Measurements from ENCODE around the gene ATG5.

Gene ATG5

DNA sequence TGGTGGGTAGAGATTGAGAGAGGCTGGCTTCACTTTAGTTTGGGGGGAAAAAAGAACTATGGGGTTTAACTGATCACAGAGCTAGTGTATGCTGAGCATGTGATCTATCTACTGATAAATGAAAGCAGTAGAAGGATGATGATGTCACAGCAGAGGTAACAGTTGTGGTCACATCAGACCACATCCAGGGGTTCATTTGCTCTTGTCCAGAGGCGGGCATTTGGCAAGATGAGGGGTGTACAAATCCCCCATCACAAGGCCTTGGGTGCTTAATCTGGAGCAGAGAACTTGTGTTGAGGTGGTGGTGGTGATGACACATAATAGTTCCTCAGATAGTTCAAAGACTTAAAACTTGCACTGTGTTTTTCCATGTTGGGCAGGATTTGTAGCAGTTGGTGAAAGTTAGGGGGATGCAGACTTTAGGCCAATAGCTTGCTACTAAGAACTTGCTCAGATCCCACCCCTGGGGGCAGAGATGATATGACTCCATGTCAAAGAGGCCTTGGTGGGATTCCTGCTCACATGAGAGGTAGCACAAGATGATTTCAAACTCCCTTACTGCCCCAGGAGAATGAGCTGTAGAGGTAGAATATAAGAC, 176.0 kb downstream of the ATG5 start:
- no peak for DNase-seq

DNA sequence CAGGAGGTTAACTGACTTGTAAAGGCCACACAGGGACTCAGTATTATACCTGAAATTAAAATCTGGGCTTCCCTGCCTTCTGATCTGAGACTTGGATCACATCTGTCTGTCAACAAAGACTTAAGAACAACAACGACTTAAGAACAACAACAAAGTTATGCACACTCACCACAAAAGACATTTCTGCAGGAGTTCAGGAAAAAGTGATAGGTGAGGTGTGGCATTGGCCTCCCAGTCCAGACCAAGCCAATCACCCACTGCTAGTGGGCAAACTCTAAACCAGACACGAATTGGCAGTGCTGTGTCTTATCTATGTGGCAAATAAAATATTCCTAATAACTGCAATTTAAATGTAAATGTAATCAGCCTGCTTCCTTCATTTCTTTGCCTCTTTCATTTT, 178.1 kb downstream of the ATG5 start:
- no peak for DNase-seq

DNA sequence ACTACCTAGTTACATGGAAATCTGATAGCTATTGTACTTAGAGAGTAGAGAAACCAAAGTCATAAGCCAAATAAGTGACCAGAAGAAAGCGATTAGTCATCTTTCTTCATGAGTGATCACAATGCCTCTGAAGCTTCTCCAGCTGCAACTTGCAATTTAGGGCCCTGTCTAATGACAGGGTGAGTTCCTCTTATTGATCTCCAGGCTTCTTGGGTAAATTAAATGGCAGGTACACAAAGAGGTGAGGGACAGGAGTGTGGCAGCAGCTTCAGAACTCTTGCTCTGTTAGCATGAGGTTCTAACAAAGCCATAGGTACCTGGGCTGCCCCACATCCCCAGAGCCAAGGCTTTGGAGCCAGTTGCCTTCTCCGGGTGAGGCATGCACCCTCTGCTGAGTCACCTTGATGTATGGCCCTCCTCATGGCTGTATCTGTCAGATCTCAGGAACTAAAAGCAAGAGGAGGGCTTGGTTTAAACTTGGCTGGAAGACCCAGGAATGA, 178.7 kb downstream of the ATG5 start:
- DNase-seq = no peak

DNA sequence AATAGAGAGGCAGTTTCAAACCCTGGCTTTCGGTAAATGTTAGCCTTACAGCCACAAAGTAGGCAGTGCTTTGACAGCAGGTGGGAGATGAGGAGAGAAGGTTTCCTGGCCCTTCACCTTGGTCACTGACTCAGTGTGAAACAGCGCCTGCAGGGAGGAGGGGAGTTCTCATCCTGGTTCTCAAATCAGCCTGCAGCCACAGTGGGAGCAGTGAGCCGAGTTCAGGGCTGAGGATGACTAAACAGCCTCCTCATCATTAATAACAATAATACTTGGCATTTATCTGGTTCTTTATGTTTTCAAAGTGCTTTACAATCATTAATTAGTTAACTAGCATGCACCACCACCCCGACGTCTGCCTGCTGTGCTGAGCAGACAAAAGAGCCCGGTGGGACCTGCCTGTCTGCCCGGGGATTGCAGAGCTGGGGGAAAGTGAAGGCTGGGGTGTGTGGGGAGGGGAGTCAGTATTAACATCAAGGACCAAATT, 179.8 kb downstream of the ATG5 start:
- DNase-seq = no peak

DNA sequence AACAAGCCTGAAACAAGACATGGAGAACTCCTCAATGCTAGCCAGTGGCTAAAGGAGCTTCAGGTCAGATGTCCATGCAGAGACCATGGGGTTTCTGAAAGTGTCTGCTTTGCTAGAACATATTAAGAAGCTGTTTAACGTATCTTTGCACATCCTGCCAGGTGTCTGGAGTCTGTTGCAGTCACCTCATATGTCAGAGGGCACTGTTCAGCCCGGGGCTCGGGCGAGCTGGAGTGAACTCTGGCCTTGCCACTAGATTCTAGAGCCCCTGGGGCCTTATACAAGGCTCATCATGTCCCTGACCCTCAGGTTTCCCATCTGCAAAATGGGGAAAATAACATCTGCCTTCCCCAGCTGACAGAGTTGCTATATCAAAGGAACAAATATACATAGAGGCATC, 180.4 kb downstream of the ATG5 start:
- DNase-seq = no peak

DNA sequence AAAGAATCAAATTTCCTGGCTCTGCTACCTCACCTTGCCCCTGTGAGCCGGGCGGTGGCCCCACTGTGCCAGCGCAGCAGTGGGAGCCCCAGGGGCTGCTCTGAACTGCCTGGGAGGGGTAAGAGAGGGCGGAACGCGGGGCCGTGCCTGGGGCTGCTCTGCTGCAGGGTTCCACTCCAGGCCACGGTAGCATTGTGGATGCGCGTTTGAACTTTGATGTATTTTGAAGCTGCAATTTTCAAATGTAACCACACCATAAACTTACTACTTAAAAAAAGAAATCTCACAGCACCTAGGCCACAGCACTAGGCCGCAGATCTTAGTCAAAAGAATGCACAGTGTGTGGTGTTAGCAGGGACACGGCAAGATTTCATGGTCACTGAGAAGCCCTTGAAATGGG, 181.9 kb downstream of the ATG5 start:
- DNase-seq = no peak

DNA sequence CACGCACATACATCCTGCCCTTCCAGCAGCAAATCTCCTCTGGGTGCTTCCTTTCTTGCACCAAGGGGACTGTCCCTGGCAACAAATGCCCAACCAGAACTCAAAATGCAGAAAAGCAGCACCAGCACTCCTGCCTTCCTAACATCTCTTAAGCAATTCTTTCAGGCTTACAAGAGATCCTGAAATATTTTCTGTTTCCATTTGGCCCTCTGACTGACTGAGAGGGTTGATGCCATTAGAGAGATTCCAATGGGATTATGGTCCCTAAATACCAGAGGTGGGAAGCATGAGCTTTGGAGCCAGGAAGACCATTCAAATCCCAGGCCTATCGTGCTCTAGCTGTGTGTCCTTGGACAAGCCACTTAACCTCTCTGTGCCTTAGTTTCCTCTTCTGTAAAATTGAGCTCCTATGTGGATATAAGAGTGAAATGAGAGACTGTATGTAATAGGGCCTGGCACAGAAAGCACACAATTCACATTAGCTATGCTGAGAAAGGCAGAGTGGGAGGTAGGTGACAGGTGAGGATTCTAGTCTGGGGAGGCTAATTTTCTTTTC, 182.6 kb downstream of the ATG5 start:
- no peak for DNase-seq

DNA sequence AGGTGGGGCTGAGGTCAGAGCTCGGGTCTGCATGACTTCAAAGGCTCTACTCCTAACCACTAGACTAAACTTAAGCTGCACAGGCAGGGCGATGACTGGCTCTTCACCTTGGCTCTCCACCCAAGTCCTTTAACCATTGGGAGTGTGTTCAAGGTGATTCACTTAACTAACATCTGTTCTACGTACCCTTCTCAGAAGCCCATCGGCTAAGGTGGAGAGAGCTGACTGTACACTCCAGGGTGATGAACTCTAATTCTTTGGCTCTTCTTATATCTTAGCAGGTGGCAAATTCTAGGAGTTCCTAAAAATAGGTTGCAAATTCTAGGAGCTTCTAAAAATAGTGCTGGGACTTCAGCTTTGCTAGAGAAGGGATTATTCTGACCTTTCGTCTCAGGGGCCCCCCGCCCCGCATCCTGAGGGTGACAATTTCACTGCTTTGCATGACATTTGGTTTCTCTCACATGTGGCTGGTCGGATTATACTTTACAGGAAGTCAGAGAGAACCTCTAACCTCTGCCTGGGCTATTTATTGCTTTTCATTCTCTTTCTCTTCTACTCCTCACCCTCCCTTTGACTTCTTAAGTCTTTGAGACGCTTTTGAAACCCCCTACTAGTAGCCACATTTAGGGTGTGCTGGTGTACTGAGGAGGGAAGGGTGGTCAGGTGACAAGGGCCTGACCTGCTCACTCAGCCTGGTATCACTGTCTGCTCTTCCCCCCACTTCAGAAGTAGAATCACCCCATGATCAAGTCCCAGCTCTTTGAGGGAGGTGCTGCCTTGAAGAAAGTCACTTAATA, 183.9 kb downstream of the ATG5 start:
- no peak for DNase-seq

DNA sequence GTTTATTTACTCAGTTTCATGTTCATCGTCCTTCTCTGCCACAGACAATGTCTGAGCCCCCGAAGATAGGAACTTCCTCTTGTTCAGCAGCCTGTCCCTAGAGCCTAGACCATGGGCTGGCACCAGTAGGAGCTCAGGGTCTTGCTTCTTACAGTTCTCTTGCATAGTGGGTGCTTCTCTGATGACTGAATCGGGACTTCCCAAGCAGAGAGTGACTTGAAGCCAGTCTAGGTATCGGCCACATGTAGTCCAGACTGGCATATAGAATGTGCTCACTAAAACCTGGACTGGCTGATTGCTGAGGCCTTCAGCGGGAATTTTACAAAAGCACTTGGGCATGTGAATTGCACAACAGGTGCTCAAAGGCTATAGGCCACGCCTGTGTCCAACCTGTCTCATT, 187.4 kb downstream of the ATG5 start:
- DNase-seq = no peak

DNA sequence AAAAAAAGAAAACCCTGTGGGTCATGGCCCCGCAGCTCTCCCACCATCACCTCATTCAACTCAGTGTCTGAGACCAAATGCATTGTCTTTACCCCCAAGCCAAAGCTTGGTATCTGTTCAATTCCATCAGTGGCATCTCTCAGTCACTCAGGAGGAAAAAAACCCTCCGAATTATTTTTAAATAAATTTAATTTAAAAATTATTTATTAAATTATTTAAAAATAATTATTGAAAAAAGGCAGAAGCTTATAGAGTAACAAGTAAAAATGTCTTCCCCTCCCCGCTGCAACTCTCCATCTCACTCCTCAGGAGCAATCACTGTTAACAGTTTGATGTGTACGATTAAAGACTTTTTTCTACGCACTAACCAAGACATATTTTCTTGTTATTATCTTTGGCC, 188.7 kb downstream of the ATG5 start:
- DNase-seq = no peak

DNA sequence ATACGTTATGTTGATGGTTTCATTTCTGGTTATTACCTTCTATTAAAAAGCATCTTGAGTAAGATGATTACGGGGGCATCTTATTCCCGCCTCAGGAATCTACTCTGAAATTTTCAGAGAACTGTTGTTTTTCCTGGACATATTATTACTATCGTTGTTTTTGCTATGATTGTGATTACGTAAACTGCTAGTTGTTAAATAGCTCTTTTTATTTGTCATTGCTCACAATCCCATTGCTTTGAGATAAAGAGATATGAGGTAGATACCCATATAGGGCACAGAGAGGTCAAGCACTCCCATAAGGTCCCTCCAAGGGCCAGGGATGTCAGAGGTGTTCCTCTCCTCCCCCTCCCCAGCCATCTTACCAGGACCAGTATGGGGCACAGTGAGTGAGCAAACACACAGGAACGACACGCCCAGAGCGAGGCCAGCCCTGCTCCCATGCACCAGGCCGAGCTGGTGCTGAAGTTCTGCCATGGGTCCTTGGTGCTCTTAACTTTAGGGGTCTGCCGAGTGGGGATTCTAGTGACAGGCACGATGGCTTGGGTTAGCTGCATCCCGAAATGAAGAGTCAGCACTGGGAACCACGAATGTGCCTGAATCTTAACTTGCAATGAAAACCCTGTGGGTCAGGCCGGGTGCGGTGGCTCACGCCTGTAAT, 189.5 kb downstream of the ATG5 start:
- DNase-seq = no peak

DNA sequence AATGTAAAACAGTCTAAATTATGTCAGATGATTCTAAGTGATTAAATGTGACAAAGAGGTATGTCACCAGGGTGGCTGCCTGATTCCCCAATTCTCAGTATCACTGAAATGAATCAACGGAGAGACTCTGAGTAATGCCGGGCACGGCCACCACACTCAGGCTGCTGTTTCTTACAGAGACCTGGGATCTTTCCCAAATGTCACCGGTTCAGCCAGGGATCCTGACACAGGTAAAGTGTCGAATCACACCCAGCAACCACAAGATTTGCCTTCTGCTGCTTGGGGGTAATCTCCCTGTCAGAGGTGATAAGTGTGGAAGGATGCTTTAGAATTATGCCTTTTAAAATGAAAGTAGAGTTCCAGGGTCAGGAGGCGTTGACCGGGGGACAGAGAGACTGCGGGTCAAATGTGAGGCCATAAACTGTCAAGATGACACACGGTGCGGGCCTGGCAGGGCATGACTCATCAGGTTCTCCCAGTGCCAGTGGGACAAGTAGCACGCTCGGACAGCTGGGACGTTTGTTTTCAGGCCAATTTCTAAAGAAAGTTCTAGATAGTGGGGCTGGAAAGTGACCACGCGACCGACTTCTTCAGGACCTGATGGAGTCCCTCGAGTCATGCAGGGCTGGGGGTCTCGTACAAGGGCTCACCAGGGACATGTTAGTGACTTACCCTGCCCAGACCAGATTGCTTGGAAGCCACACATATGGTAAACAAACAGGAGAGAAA, 190.5 kb downstream of the ATG5 start:
- DNase-seq = no peak

Measured in 8988T (cell line).